DND-41 (cell line): Measurements from ENCODE around the gene TYMP.

Source experiments
- ATAC-seq: fragments of 200-7000 bp; cut with Tn5 transposase; 3 replicates; pipeline ENCODE4 v1.9.1; 2021; ENCODE audit warnings: low read depth; ENCODE audit not compliant: insufficient read depth
- DNase-seq: peaks from one replicate; pipeline ENCODE4 v3.0.0-alpha.2; 2020
- H2AFZ ChIP-seq: 2 replicates; pipeline ENCODE4 v1.6.0; 2012; ENCODE audit warnings: low read depth, low read length
- H3K27ac ChIP-seq: 2 replicates; pipeline ENCODE4 v1.5.1; 2012; ENCODE audit warnings: low read length, inconsistent platforms
- H3K27me3 ChIP-seq: fragments of 200-600 bp; sonication (generic); 2 replicates; pipeline ENCODE4 v1.6.0; 2012; ENCODE audit warnings: low read length, mild to moderate bottlenecking, inconsistent platforms; ENCODE audit not compliant: insufficient read depth, poor library complexity
- H3K36me3 ChIP-seq: 2 replicates; pipeline ENCODE4 v1.5.1; 2012; ENCODE audit warnings: low read length, inconsistent platforms; ENCODE audit not compliant: insufficient read depth
- H3K4me1 ChIP-seq: 2 replicates; pipeline ENCODE4 v1.5.1; 2012; ENCODE audit warnings: mild to moderate bottlenecking, low read length; ENCODE audit not compliant: insufficient read depth
- H3K4me2 ChIP-seq: 2 replicates; pipeline ENCODE4 v1.6.0; 2012; ENCODE audit warnings: mild to moderate bottlenecking, moderate library complexity, low read length, inconsistent platforms; ENCODE audit not compliant: insufficient read depth
- H3K4me3 ChIP-seq, 2 experiments: fragments of 200-600 bp in 1 of 2; shearing (Covaris generic) in 1 of 2; 2 replicates each; pipeline ENCODE4 v1.5.1; 2012 to 2016; ENCODE audit warnings: inconsistent platforms in 2 of 2, low read length in 2 of 2, mild to moderate bottlenecking in 2 of 2, low read depth in 1 of 2, moderate library complexity in 1 of 2
- H3K79me2 ChIP-seq: 2 replicates; pipeline ENCODE4 v1.6.0; 2012; ENCODE audit warnings: low read length, inconsistent platforms; ENCODE audit not compliant: insufficient read depth
- H3K9ac ChIP-seq: 2 replicates; pipeline ENCODE4 v1.6.0; 2012; ENCODE audit warnings: low read depth, mild to moderate bottlenecking, inconsistent platforms, low read length, moderate library complexity
- H3K9me3 ChIP-seq: 2 replicates; pipeline ENCODE4 v1.5.1; 2012; ENCODE audit warnings: low read length, moderate library complexity, mild to moderate bottlenecking, inconsistent platforms; ENCODE audit not compliant: insufficient read depth, severe bottlenecking
- H4K20me1 ChIP-seq: 2 replicates; pipeline ENCODE4 v1.6.0; 2012; ENCODE audit warnings: low read length; ENCODE audit not compliant: insufficient read depth
- EZH2 ChIP-seq: IDR thresholded peaks from 3 replicates; pipeline ENCODE4 v1.6.1; 2012; ENCODE audit warnings: borderline replicate concordance, low read depth, mild to moderate bottlenecking, moderate library complexity, low read length, inconsistent platforms; ENCODE audit not compliant: severe bottlenecking
- TF ChIP-seq, protein P1 (sequence below): IDR thresholded peaks from 2 replicates; pipeline ENCODE4 v1.5.1; 2012; ENCODE audit warnings: borderline replicate concordance, low read length, moderate library complexity, mild to moderate bottlenecking; ENCODE audit not compliant: poor library complexity, severe bottlenecking; ENCODE audit errors: extremely low read depth

TYMP gene

DNA sequence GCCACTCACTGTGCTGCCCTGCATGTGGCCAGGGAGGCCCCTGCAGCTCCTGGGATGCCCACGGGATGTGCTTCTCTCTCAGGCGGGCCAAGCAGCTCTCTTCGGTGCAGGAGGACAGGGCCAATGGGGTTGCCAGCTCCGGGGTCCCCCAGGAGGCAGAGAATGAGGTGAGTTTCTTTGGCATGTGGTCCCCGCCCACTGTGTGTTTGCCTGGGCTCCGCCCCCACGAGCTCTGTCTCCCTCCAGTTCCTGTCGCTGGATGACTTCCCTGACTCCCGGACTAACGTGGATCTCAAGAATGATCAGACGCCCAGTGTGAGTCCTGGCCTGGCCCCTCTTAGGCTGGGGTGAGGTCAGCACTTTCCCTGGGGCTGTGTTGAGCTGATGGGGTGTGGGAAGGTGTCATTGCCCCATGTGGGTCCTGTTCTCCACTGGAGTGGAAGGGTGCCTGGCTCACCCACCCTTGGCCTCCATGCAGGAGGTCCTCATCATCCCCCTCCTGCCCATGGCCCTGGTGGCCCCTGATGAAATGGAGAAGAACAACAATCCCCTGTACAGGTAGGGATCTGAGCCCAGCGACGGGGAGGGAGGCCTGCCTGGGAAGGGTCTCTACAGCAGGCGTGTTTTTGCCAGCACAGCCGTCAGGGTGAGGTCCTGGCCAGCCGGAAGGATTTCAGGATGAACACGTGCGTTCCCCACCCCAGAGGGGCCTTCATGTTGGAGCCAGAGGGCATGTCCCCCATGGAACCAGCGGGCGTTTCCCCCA is 12.1 kb downstream of the TYMP start:
- H3K27me3 ChIP-seq, result no peaks in the 10 kb centered on the region
- no peaks in the 10 kb centered on the region for H3K9me3 ChIP-seq
- no peak for ATAC-seq
- H3K4me3 ChIP-seq, result no peak overlapping the region
- no peak overlapping the region for H3K4me2 ChIP-seq
- H3K4me1 ChIP-seq, result peaks cover 12% of the 10 kb centered on the region; the same call in 1 of the 2 replicates
- H3K9ac ChIP-seq, result no peak overlapping the region; the same call in 1 of the 2 replicates
- no peak for DNase-seq
- peaks cover 63% of the 10 kb centered on the region for H3K79me2 ChIP-seq
- peaks cover 82% of the 10 kb centered on the region for H3K36me3 ChIP-seq
- H2AFZ ChIP-seq, result no peak overlapping the region
- TF ChIP-seq EZH2, result no peak
- TF ChIP-seq, protein P1, sequence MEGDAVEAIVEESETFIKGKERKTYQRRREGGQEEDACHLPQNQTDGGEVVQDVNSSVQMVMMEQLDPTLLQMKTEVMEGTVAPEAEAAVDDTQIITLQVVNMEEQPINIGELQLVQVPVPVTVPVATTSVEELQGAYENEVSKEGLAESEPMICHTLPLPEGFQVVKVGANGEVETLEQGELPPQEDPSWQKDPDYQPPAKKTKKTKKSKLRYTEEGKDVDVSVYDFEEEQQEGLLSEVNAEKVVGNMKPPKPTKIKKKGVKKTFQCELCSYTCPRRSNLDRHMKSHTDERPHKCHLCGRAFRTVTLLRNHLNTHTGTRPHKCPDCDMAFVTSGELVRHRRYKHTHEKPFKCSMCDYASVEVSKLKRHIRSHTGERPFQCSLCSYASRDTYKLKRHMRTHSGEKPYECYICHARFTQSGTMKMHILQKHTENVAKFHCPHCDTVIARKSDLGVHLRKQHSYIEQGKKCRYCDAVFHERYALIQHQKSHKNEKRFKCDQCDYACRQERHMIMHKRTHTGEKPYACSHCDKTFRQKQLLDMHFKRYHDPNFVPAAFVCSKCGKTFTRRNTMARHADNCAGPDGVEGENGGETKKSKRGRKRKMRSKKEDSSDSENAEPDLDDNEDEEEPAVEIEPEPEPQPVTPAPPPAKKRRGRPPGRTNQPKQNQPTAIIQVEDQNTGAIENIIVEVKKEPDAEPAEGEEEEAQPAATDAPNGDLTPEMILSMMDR, result no peak
- no peak overlapping the region for H3K27ac ChIP-seq
- H4K20me1 ChIP-seq, result peaks cover 72% of the 10 kb centered on the region

DNA sequence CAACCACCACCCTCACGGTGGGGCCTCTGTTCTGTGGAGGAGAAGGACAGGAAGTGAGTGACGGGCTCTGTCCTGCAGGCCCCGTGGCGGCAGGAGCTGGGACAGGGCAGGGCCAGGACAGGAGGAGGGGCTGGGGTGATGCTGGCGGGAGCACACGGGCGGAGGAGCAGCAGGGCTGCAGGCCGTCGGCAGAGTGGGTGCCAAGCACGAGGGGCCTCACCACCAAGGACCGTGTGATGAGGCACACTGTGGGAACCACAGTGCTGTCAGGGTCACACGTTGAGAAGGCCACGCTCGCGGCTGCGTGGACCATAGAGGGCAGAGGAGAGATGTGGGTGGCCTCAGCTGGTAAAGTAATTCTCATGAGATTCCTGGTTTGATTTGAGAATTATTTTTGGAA is 12.9 kb downstream of the TYMP start:
- H3K9me3 ChIP-seq, result no peaks in the 10 kb centered on the region
- no peak overlapping the region for H3K9ac ChIP-seq
- H3K27ac ChIP-seq, result no peak overlapping the region
- H3K4me2 ChIP-seq, result no peak overlapping the region
- peaks cover 63% of the 10 kb centered on the region for H3K79me2 ChIP-seq
- H3K36me3 ChIP-seq, result peaks cover 82% of the 10 kb centered on the region
- H2AFZ ChIP-seq, result no peak overlapping the region
- peaks cover 73% of the 10 kb centered on the region for H4K20me1 ChIP-seq
- no peak for TF ChIP-seq EZH2
- H3K27me3 ChIP-seq, result no peaks in the 10 kb centered on the region
- no peak for ATAC-seq
- peaks cover 14% of the 10 kb centered on the region for H3K4me1 ChIP-seq
- H3K4me3 ChIP-seq, result no peak overlapping the region
- DNase-seq, result no peak

DNA sequence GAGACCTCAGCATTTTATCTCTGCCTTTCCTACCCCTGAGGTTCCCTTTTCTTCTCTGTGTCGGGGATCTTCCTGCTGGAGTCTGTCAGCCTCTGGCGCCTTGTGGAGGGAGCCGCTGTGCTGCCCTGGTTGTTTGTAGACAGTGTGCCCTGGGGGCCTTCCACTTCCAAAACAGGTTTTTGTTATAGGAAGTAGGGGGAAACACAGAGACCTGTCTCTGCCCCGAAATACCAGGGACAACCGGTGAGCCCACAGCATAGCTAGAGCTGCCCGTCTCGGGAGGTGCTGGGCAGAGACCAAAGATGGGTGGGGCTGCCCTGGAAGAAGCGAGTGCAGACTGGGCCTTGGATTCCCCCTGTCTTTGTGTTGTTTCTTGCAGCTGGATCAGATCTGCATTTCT is 13.7 kb downstream of the TYMP start:
- peaks cover 67% of the 10 kb centered on the region for H3K79me2 ChIP-seq
- H3K27me3 ChIP-seq, result no peaks in the 10 kb centered on the region
- no peak for DNase-seq
- H2AFZ ChIP-seq, result no peak overlapping the region
- no peak overlapping the region for H3K9ac ChIP-seq
- H4K20me1 ChIP-seq, result peaks cover 69% of the 10 kb centered on the region
- no peak overlapping the region for H3K4me2 ChIP-seq
- peaks cover 75% of the 10 kb centered on the region for H3K36me3 ChIP-seq
- H3K4me3 ChIP-seq, result no peak overlapping the region
- ATAC-seq, result no peak
- TF ChIP-seq, protein P1, result no peak
- TF ChIP-seq EZH2, result no peak
- H3K4me1 ChIP-seq, result peaks cover 14% of the 10 kb centered on the region
- H3K27ac ChIP-seq, result peak overlapping the region; percentile 40; the same call in 1 of the 2 replicates
- H3K9me3 ChIP-seq, result no peaks in the 10 kb centered on the region

DNA sequence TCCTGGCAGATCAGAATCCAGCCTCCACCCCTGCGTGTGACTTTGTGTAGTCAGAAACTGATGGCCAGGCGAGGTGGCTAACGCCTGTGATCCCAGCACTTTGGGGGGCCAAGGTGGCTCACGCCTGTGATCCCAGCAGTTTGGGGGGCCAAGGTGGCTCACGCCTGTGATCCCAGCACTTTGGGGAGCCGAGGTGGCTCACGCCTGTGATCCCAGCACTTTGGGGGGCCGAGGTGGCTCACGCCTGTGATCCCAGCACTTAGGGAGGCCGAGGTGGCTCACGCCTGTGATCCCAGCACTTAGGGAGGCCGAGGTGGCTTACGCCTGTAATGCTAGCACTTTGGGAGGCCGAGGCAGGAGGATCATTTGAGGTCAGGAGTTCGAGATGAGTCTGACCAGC is 16.6 kb downstream of the TYMP start:
- peaks cover 67% of the 10 kb centered on the region for H4K20me1 ChIP-seq
- peaks cover 34% of the 10 kb centered on the region for H3K4me1 ChIP-seq
- no peak overlapping the region for H3K4me3 ChIP-seq
- H3K27me3 ChIP-seq, result no peaks in the 10 kb centered on the region
- H2AFZ ChIP-seq, result no peak overlapping the region
- no peaks in the 10 kb centered on the region for H3K9me3 ChIP-seq
- H3K9ac ChIP-seq, result 0 out of 2 replicates have a peak overlapping the region, but pooled peaks have one; percentile 5
- H3K79me2 ChIP-seq, result peaks cover 92% of the 10 kb centered on the region
- peaks cover 61% of the 10 kb centered on the region for H3K36me3 ChIP-seq
- H3K4me2 ChIP-seq, result 0 out of 2 replicates have a peak overlapping the region, but pooled peaks have one; percentile 21
- no peak for DNase-seq
- TF ChIP-seq, protein P1, result no peak
- TF ChIP-seq EZH2, result no peak
- H3K27ac ChIP-seq, result no peak overlapping the region
- no peak for ATAC-seq
